AG04450 (cell line): ENCODE measurements around the gene HSPA1L. TPM values are rescaled to one million over a fixed set of nuclear protein-coding genes. Genes with fewer than 3 reads are reported as not detected.
"Not testable (repeated sequence)": the region's sequence is repeated elsewhere in the genome, so short reads cannot be mapped to it uniquely, and the experiment has no call there.

ENCODE experiments used
- CTCF ChIA-PET: fragments of 300-600, 350-600 bp; formaldehyde crosslinking; extraction: SDS; loops from one replicate; lab custom pipeline; 2022; ENCODE audit warnings: antibody characterized with exemption, inconsistent platforms; lab: Charles Lee
- POLR2A ChIA-PET: fragments of 350-600 bp; formaldehyde crosslinking; extraction: SDS; loops from one replicate; lab custom pipeline; 2021; ENCODE audit warnings: antibody characterized with exemption, inconsistent platforms; lab: Yijun Ruan, JAX
- DNase-seq: peaks from one replicate; pipeline ENCODE4 v3.0.0-alpha.2; 2011; ENCODE audit warnings: low read depth, low spot score
- H3K27ac ChIP-seq: one replicate; pipeline ENCODE4 v1.5.1; 2012; ENCODE audit warnings: low read depth, low read length, control low read depth
- H3K27me3 ChIP-seq: one replicate; pipeline ENCODE4 v1.6.0; 2012; ENCODE audit warnings: low read length; ENCODE audit not compliant: control insufficient read depth, insufficient read depth
- H3K4me3 ChIP-seq: 2 replicates; pipeline ENCODE4 v1.5.1; 2011; ENCODE audit warnings: mild to moderate bottlenecking, low read depth, low read length, control low read depth
- H3K9me3 ChIP-seq: 2 replicates; pipeline ENCODE4 v1.5.1; 2012; ENCODE audit warnings: low read length; ENCODE audit not compliant: control insufficient read depth, insufficient read depth
- polyA plus RNA-seq: library from polyadenylated mRNA; depleted of rRNA; stranded (reverse); fragments of >200 nt; gene quantifications from 2 replicates; pipeline ENCODE4 v1.2.3, GENCODE V29; 2011
- TF ChIP-seq, protein P1 (sequence below): IDR thresholded peaks from 2 replicates; pipeline ENCODE4 v1.5.1; 2011; ENCODE audit warnings: low read depth, low read length, control low read depth, inconsistent platforms

Gene HSPA1L
- polyA plus RNA-seq, 1 experiment, result 1.2 TPM

GRCh38 chr6:31819871-31820299 lies 4.8 kb upstream of the HSPA1L start:
- no peaks in the 10 kb centered on the region for H3K27me3 ChIP-seq
- DNase-seq, result no peak
- TF ChIP-seq, protein P1, sequence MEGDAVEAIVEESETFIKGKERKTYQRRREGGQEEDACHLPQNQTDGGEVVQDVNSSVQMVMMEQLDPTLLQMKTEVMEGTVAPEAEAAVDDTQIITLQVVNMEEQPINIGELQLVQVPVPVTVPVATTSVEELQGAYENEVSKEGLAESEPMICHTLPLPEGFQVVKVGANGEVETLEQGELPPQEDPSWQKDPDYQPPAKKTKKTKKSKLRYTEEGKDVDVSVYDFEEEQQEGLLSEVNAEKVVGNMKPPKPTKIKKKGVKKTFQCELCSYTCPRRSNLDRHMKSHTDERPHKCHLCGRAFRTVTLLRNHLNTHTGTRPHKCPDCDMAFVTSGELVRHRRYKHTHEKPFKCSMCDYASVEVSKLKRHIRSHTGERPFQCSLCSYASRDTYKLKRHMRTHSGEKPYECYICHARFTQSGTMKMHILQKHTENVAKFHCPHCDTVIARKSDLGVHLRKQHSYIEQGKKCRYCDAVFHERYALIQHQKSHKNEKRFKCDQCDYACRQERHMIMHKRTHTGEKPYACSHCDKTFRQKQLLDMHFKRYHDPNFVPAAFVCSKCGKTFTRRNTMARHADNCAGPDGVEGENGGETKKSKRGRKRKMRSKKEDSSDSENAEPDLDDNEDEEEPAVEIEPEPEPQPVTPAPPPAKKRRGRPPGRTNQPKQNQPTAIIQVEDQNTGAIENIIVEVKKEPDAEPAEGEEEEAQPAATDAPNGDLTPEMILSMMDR, result no peak
- H3K9me3 ChIP-seq, result no peaks in the 10 kb centered on the region; the same call in 1 of the 2 replicates
- H3K4me3 ChIP-seq, result no peak overlapping the region
- POLR2A ChIA-PET, result no interaction called here
- no peak overlapping the region for H3K27ac ChIP-seq
- CTCF ChIA-PET, result interaction anchor here (0.6 kb wide), 1 partner anchor 10 kb away, joined by 7 read pairs; no protein-coding TSS in a partner anchor

DNA sequence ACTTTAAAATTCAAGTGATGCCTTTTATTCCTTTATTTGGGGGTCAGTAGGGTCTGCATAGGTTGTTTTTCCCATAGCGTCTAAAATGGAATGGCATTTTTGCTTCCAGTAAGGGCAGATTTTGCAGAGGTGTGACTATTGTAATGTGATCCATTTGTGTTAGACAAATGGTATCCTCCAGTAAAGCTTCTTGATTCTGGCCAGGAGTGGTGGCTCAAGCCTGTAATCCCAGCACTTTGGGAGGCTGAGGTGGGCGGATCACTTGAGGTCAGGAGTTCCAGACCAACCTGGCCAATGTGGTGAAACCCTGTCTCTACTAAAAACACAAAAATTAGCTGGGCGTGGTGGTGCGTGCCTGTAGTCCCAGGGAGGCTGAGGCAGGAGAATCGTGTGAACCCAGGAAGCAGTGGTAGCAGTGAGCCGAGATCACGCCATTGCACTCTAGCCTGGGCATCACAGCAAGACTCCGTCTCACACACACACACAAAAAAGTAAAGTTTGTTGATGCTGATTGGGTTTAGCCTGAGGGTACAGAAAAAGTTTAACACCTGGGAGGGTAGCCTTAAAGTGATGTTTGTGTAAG lies 2.9 kb upstream of the HSPA1L start:
- CTCF ChIA-PET, H3K27ac ChIP-seq, DNase-seq, H3K27me3 ChIP-seq, H3K9me3 ChIP-seq: not testable (repeated sequence)
- POLR2A ChIA-PET, result interaction anchor here (0.8 to 1.1 kb wide), 2 partner anchors 9 to 11 kb away, joined by 3 read pairs; partner anchors contain the start of genes HSPA1B and LSM2
- H3K4me3 ChIP-seq, result peak overlapping the region; percentile 57

GRCh38 chr6:31817133-31817928 lies 2.2 kb upstream of the HSPA1L start:
- H3K27me3 ChIP-seq, H3K27ac ChIP-seq, CTCF ChIA-PET, DNase-seq, H3K9me3 ChIP-seq: not testable (repeated sequence)
- POLR2A ChIA-PET, result interaction anchor here (1.1 kb wide), 1 partner anchor 10 kb away, joined by 3 read pairs; the partner anchor contains the start of gene LSM2
- H3K4me3 ChIP-seq, result peak overlapping the region; percentile 57

- POLR2A ChIA-PET, result interaction anchor here (0.7 to 2.2 kb wide), 18 partner anchors 8 to 278 kb away, joined by 3 to 53 read pairs (median 4); partner anchors contain the start of genes C6orf47, CLIC1, DDAH2 and HSPA1B
- DNase-seq, result peak; percentile 93
- Histone ChIP-seq H3K27me3 (no peaks in the 10 kb centered on the region), H3K9me3 (no peaks in the 10 kb centered on the region; the same call in 1 of the 2 replicates), H3K4me3 (peak overlapping the region; percentile 65), H3K27ac (peak overlapping the region; percentile 92)
- CTCF ChIA-PET, result interaction anchor here (0.5 to 1.8 kb wide), 4 partner anchors 15 to 77 kb away, joined by 3 to 8 read pairs (median 4); no protein-coding TSS in a partner anchor
- TF ChIP-seq, protein P1, result no peak
Observed at GRCh38 chr6:31814677-31815024, 432 bp downstream of the HSPA1L start.

- TF ChIP-seq, protein P1, result no peak
- CTCF ChIA-PET, result interaction anchor here (1.2 to 1.8 kb wide), 2 partner anchors 22 to 43 kb away, joined by 3 to 6 read pairs; no protein-coding TSS in a partner anchor
- Histone ChIP-seq H3K9me3 (no peaks in the 10 kb centered on the region), H3K27me3 (no peaks in the 10 kb centered on the region), H3K4me3 (no peak overlapping the region), H3K27ac (no peak overlapping the region)
- no peak for DNase-seq
- POLR2A ChIA-PET, result interaction anchor here (1.1 to 2.2 kb wide), 2 partner anchors 17 to 22 kb away, joined by 5 to 19 read pairs; partner anchors contain the start of gene VARS1
Observed at GRCh38 chr6:31813465-31813849, 1.6 kb downstream of the HSPA1L start.
